Neural crest cell (in vitro differentiated cells): Measurements from ENCODE around the gene SLX4. TPM values are rescaled to one million over a fixed set of nuclear protein-coding genes. Genes with fewer than 3 reads are reported as not detected.

Experiments used
- DNase-seq: peaks from one replicate; pipeline ENCODE4 v3.0.0; 2021; ENCODE audit warnings: low read depth, mixed read lengths, low spot score
- H3K27ac Mint-ChIP-seq: one replicate; pipeline ENCODE4 v1.8.0; 2021; ENCODE audit warnings: mild to moderate bottlenecking, mixed read lengths; ENCODE audit not compliant: unreplicated experiment
- H3K27me3 Mint-ChIP-seq: 2 replicates; pipeline ENCODE4 v1.8.0; 2021; ENCODE audit warnings: low read depth, mild to moderate bottlenecking, mixed read lengths
- H3K36me3 Mint-ChIP-seq: 2 replicates; pipeline ENCODE4 v1.8.0; 2021; ENCODE audit warnings: low read depth, mild to moderate bottlenecking, mixed read lengths
- H3K4me1 Mint-ChIP-seq: 2 replicates; pipeline ENCODE4 v1.8.0; 2021; ENCODE audit warnings: mixed read lengths
- H3K4me3 Mint-ChIP-seq: one replicate; pipeline ENCODE4 v1.8.0; 2021; ENCODE audit warnings: mild to moderate bottlenecking, mixed read lengths
- H3K9me3 Mint-ChIP-seq: 2 replicates; pipeline ENCODE4 v1.8.0; 2021; ENCODE audit warnings: mixed read lengths
- total RNA-seq: library from RNA; stranded (reverse); gene quantifications from 2 replicates; pipeline ENCODE4 v1.2.1, GENCODE V29; 2021
- TF ChIP-seq, protein P1 (sequence below): fragments of 200-600 bp; sonication (generic); conservative IDR thresholded peaks from 2 replicates; pipeline ENCODE4 v1.5.0; 2021; ENCODE audit warnings: antibody characterized with exemption, mild to moderate bottlenecking

Gene SLX4
- total RNA-seq, 1 donor from 2014 or later = 17.7 TPM

DNA sequence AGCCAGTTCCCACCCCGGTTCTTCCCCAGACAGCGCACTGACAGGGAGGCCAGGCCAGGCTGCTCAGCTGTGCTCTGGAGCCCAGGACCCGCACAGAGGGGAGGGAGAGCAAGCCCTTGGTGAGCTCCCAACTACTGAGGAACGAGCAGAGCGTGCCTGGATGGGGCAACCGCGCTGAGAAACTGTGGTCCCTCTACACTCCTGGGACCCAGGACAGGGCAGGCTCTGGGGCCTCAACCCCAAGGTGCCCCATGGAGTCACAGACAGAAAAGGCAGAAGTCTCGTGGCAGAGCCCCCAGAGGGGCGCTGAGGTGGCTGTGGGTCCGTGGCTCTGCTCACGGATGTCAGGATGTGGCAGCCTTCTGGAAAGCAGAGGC, 16.3 kb downstream of the SLX4 start:
- no peaks in the 10 kb centered on the region for H3K9me3 Mint-ChIP-seq
- TF ChIP-seq, protein P1, sequence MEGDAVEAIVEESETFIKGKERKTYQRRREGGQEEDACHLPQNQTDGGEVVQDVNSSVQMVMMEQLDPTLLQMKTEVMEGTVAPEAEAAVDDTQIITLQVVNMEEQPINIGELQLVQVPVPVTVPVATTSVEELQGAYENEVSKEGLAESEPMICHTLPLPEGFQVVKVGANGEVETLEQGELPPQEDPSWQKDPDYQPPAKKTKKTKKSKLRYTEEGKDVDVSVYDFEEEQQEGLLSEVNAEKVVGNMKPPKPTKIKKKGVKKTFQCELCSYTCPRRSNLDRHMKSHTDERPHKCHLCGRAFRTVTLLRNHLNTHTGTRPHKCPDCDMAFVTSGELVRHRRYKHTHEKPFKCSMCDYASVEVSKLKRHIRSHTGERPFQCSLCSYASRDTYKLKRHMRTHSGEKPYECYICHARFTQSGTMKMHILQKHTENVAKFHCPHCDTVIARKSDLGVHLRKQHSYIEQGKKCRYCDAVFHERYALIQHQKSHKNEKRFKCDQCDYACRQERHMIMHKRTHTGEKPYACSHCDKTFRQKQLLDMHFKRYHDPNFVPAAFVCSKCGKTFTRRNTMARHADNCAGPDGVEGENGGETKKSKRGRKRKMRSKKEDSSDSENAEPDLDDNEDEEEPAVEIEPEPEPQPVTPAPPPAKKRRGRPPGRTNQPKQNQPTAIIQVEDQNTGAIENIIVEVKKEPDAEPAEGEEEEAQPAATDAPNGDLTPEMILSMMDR = no peak
- no peaks in the 10 kb centered on the region for H3K4me1 Mint-ChIP-seq
- no peaks in the 10 kb centered on the region for H3K27me3 Mint-ChIP-seq
- H3K36me3 Mint-ChIP-seq = peaks cover 18% of the 10 kb centered on the region
- no peak overlapping the region for H3K4me3 Mint-ChIP-seq
- no peak for DNase-seq
- H3K27ac Mint-ChIP-seq = no peak overlapping the region

DNA sequence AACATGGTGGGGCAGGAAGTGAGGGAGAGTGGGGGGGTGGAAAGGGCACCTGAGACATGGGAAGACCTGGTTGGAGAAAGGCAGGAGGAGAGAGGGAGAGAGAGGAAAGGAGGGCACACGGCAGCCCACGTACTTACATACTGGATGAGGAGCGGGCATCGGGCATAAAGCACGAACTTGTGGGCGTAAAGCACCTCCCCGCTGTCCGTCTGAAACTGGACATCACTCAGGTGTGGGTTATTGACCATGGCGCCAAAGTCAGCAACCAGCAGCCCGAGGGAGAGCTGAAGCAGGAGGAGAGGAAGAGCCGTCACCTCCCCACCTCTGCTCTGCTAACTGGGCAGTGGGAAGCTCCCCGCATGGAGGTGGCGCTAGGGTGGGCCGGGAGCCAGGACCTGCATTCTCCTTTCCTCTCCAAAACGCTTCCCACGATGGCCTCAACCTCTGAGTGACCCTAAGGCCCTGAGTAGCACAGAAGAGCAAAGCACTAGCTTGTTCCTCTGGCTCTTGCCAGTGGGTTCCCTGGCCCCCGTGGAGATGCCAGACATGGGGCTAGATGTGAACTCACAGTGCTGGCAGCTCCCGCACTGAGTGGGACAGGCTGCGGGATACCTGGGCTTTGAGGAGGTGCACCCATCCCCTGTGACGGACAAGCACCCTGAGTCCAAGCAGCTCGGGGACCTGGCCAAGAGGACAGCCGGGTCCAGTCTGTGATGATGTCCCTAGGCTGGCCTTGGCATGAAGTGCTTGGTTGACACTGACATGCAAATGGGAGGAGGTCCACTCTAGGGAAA, 16.9 kb downstream of the SLX4 start:
- no peaks in the 10 kb centered on the region for H3K9me3 Mint-ChIP-seq
- no peaks in the 10 kb centered on the region for H3K27me3 Mint-ChIP-seq
- no peak overlapping the region for H3K27ac Mint-ChIP-seq
- no peak overlapping the region for H3K4me3 Mint-ChIP-seq
- H3K36me3 Mint-ChIP-seq = peaks cover 12% of the 10 kb centered on the region
- TF ChIP-seq, protein P1 = no peak
- H3K4me1 Mint-ChIP-seq = no peaks in the 10 kb centered on the region
- no peak for DNase-seq

DNA sequence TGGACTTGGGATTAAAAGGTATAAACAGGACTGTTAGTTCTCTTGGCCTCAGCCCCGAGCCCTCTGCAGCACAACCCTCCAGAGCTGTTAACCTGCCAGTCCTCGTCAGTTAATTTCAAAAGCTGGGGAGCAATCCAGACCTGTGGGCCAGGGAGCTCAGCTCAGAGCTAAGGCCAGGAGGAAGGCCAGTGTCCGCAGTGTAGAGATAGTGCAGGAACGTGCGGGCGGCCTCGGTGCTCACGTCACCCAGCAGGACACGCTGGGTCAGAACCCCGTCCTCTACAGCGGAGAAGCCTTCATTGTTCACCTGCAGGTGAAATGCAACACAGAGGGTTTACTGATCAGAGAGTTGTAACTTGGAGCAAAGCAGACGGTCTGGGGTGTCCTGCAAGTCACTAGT, 18.8 kb downstream of the SLX4 start:
- H3K9me3 Mint-ChIP-seq = no peaks in the 10 kb centered on the region
- H3K4me1 Mint-ChIP-seq = no peaks in the 10 kb centered on the region
- no peak overlapping the region for H3K4me3 Mint-ChIP-seq
- peaks cover 13% of the 10 kb centered on the region for H3K36me3 Mint-ChIP-seq
- TF ChIP-seq, protein P1 = no peak
- no peak for DNase-seq
- H3K27me3 Mint-ChIP-seq = no peaks in the 10 kb centered on the region
- no peak overlapping the region for H3K27ac Mint-ChIP-seq

DNA sequence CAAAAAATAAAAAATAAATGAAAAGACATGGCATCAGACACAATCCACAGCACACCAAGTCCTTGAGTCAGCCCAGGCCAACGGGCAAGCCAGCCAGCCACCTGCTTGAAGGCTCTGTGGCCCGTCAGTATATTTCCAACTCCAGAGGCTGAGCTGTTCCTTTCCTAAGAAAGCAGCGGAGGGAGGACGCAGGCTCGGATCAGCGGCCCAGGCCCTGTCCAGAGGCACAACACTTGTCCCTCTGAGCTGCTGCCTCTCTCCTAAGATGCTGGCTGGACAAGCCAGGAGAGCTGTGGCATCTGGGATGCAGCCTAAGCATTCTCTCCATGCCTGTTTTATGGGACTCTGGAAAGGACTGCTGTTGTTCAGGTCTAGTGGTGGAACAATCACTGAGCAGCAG, 19.4 kb downstream of the SLX4 start:
- TF ChIP-seq, protein P1 = no peak
- Mint-ChIP-seq H3K27me3 (no peaks in the 10 kb centered on the region), H3K36me3 (peaks cover 13% of the 10 kb centered on the region), H3K4me3 (no peak overlapping the region), H3K4me1 (no peaks in the 10 kb centered on the region), H3K9me3 (no peaks in the 10 kb centered on the region), H3K27ac (no peak overlapping the region)
- DNase-seq = no peak

DNA sequence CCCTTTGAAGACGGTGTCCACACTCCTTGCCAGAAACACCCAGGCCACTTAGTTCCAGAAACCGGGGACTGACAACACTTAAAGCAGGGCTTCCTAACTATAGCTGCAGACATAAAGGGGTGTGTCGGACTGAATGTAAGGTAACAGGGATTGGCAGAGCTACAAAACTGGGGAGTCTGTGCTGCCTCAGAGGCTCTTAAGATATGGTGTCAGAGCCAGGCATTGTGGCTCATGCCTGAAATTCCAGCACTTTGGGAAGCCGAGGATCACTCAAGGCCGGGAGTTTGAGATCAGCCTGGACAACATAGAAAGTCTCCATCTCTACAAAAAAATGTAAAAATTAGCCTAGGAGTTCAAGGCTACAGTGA, 20.0 kb downstream of the SLX4 start:
- no peak overlapping the region for H3K4me3 Mint-ChIP-seq
- no peaks in the 10 kb centered on the region for H3K27me3 Mint-ChIP-seq
- no peaks in the 10 kb centered on the region for H3K4me1 Mint-ChIP-seq
- TF ChIP-seq, protein P1 = no peak
- H3K9me3 Mint-ChIP-seq = no peaks in the 10 kb centered on the region
- peaks cover 13% of the 10 kb centered on the region for H3K36me3 Mint-ChIP-seq
- DNase-seq = no peak
- peak overlapping the region; percentile 17 for H3K27ac Mint-ChIP-seq
